Measurements from ENCODE around the gene TRPV4. TPM values are rescaled to one million over a fixed set of nuclear protein-coding genes. Genes with fewer than 3 reads are reported as not detected.

Gene TRPV4
- total RNA-seq, 1 donor from 2014 or later = 0.56 TPM

- no peak for DNase-seq (ENCODE audit: low spot score)
- no peaks in the 10 kb centered on the region for H3K79me2 ChIP-seq (ENCODE audit: low read depth)
- no peaks in the 10 kb centered on the region for H3K36me3 ChIP-seq
- H3K27ac Mint-ChIP-seq = no peak overlapping the region
- no peak overlapping the region for H2AFZ ChIP-seq (replicated peaks)
- no peaks in the 10 kb centered on the region for H3K36me3 Mint-ChIP-seq
- no peak overlapping the region for H3K27ac ChIP-seq
- H3F3A ChIP-seq (ENCODE audit: low read depth) = no peaks in the 10 kb centered on the region
- no peak overlapping the region for H3K4me3 Mint-ChIP-seq
- peaks cover 8% of the 10 kb centered on the region for H3K27me3 Mint-ChIP-seq (ENCODE audit: insufficient read depth, low read depth)
- H3K27me3 ChIP-seq = no peaks in the 10 kb centered on the region
- no peak overlapping the region for H3K9ac ChIP-seq
- no peaks in the 10 kb centered on the region for H3K9me3 Mint-ChIP-seq
- H3K4me3 ChIP-seq = no peak overlapping the region
- H3K4me2 ChIP-seq = no peak overlapping the region
- H3K9me3 ChIP-seq (ENCODE audit: low read depth) = no peaks in the 10 kb centered on the region
- H3K4me1 ChIP-seq = no peaks in the 10 kb centered on the region
- peaks cover 4% of the 10 kb centered on the region for H3K4me1 Mint-ChIP-seq
- no peaks in the 10 kb centered on the region for H4K20me1 ChIP-seq (ENCODE audit: low read depth)
- TF ChIP-seq EZH2 (IDR thresholded peaks at IDR 0.05) (no peak), CTCF (IDR thresholded peaks at IDR 0.05) (no peak)
Measured at GRCh38 chr12:109785854-109786253, 47.3 kb downstream of the TRPV4 start.

- H3K4me3 Mint-ChIP-seq = no peak overlapping the region
- no peaks in the 10 kb centered on the region for H3K27me3 ChIP-seq
- H3K9me3 ChIP-seq (ENCODE audit: low read depth) = no peaks in the 10 kb centered on the region
- H4K20me1 ChIP-seq (ENCODE audit: low read depth) = no peaks in the 10 kb centered on the region
- H3F3A ChIP-seq (ENCODE audit: low read depth) = no peaks in the 10 kb centered on the region
- TF ChIP-seq EZH2 (IDR thresholded peaks at IDR 0.05) (no peak), EZH2phosphoT487 (IDR thresholded peaks at IDR 0.05) (no peak)
- no peak overlapping the region for H3K27ac Mint-ChIP-seq
- no peak for DNase-seq (ENCODE audit: low spot score)
- no peak overlapping the region for H2AFZ ChIP-seq (replicated peaks)
- H3K9me3 Mint-ChIP-seq = peaks cover 5% of the 10 kb centered on the region
- no peak overlapping the region for H3K4me3 ChIP-seq
- peaks cover 6% of the 10 kb centered on the region for H3K27me3 Mint-ChIP-seq (ENCODE audit: insufficient read depth, low read depth)
- H3K9ac ChIP-seq = no peak overlapping the region
- H3K4me1 ChIP-seq = no peaks in the 10 kb centered on the region
- peaks cover 4% of the 10 kb centered on the region for H3K4me1 Mint-ChIP-seq
- no peaks in the 10 kb centered on the region for H3K79me2 ChIP-seq (ENCODE audit: low read depth)
- H3K4me2 ChIP-seq = no peak overlapping the region
- no peaks in the 10 kb centered on the region for H3K36me3 ChIP-seq
- no peaks in the 10 kb centered on the region for H3K36me3 Mint-ChIP-seq
- no peak overlapping the region for H3K27ac ChIP-seq
Measured at GRCh38 chr12:109783965-109784244, 49.3 kb downstream of the TRPV4 start.

GRCh38 chr12:109783135-109783964 lies 49.8 kb downstream of the TRPV4 start:
- TF ChIP-seq CTCF (IDR thresholded peaks at IDR 0.05) (no peak), EZH2 (IDR thresholded peaks at IDR 0.05) (no peak), EZH2phosphoT487 (IDR thresholded peaks at IDR 0.05) (no peak)
- Mint-ChIP-seq H3K27ac (peak overlapping the region; percentile 74), H3K27me3 (ENCODE audit: insufficient read depth, low read depth) (peaks cover 6% of the 10 kb centered on the region), H3K4me3 (no peak overlapping the region), H3K36me3 (no peaks in the 10 kb centered on the region), H3K9me3 (peaks cover 8% of the 10 kb centered on the region), H3K4me1 (peaks cover 4% of the 10 kb centered on the region)
- Histone ChIP-seq H3K4me2 (no peak overlapping the region), H3K9ac (no peak overlapping the region), H4K20me1 (ENCODE audit: low read depth) (no peaks in the 10 kb centered on the region), H3K79me2 (ENCODE audit: low read depth) (no peaks in the 10 kb centered on the region), H3K27me3 (no peaks in the 10 kb centered on the region), H3K27ac (no peak overlapping the region), H2AFZ (replicated peaks) (no peak overlapping the region), H3K4me3 (no peak overlapping the region), H3K36me3 (no peaks in the 10 kb centered on the region), H3K4me1 (no peaks in the 10 kb centered on the region), H3K9me3 (ENCODE audit: low read depth) (no peaks in the 10 kb centered on the region), H3F3A (ENCODE audit: low read depth) (no peaks in the 10 kb centered on the region)
- no peak for DNase-seq (ENCODE audit: low spot score)

- H3K27ac Mint-ChIP-seq = peak overlapping the region; percentile 74
- Histone ChIP-seq H3K9ac (no peak overlapping the region), H3F3A (ENCODE audit: low read depth) (no peaks in the 10 kb centered on the region), H2AFZ (replicated peaks) (no peak overlapping the region), H3K4me1 (no peaks in the 10 kb centered on the region), H3K4me3 (no peak overlapping the region), H3K79me2 (ENCODE audit: low read depth) (no peaks in the 10 kb centered on the region), H3K9me3 (ENCODE audit: low read depth) (no peaks in the 10 kb centered on the region), H3K27ac (no peak overlapping the region), H3K4me2 (no peak overlapping the region), H3K36me3 (no peaks in the 10 kb centered on the region), H4K20me1 (ENCODE audit: low read depth) (no peaks in the 10 kb centered on the region), H3K27me3 (no peaks in the 10 kb centered on the region)
- H3K36me3 Mint-ChIP-seq = no peaks in the 10 kb centered on the region
- peaks cover 4% of the 10 kb centered on the region for H3K27me3 Mint-ChIP-seq (ENCODE audit: insufficient read depth, low read depth)
- no peak for DNase-seq (ENCODE audit: low spot score)
- peaks cover 8% of the 10 kb centered on the region for H3K9me3 Mint-ChIP-seq
- no peak overlapping the region for H3K4me3 Mint-ChIP-seq
- no peak for TF ChIP-seq CTCF (IDR thresholded peaks at IDR 0.05)
- TF ChIP-seq EZH2 (IDR thresholded peaks at IDR 0.05) = no peak
- no peak for TF ChIP-seq EZH2phosphoT487 (IDR thresholded peaks at IDR 0.05)
- H3K4me1 Mint-ChIP-seq = peaks cover 8% of the 10 kb centered on the region
Measured at GRCh38 chr12:109782326-109782703, 50.9 kb downstream of the TRPV4 start.

Measured in neural progenitor cell (in vitro differentiated cells).